ENCODE results near the gene PHB1.
"Not testable (repeated sequence)": the region's sequence is repeated elsewhere in the genome, so short reads cannot be mapped to it uniquely, and the experiment has no call there.

Gene PHB1

DNA sequence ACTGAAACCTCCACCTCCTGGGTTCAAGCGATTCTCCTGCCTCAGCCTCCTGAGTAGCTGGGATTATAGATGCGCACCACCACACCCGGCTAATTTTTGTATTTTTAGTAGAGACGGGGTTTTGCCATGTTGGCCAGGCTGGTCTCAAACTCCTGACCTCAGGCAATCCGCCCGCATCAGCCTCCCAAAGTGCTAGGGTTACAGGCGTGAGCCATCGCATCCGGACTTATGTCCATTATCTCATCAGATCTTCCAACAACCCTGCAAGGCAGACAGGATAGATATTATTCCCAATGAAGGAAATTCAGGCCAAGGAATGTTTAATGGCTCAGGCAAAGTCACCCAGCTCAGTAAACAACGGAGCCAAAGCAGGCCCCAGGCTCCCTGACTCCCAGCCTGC, 49.6 kb downstream of the PHB1 start:
- not testable (repeated sequence) for H3K9ac ChIP-seq (ENCODE audit: low read depth, low read length); H3K4me1 ChIP-seq (ENCODE audit: control insufficient read depth, insufficient read depth, low read length); H3K27me3 ChIP-seq (ENCODE audit: control insufficient read depth, insufficient read depth, low read length); H3K9me3 ChIP-seq (ENCODE audit: control insufficient read depth, insufficient read depth, low read length); H3K36me3 ChIP-seq (ENCODE audit: control insufficient read depth, insufficient read depth, low read length); H3K4me3 ChIP-seq (ENCODE audit: low read depth, low read length)

DNA sequence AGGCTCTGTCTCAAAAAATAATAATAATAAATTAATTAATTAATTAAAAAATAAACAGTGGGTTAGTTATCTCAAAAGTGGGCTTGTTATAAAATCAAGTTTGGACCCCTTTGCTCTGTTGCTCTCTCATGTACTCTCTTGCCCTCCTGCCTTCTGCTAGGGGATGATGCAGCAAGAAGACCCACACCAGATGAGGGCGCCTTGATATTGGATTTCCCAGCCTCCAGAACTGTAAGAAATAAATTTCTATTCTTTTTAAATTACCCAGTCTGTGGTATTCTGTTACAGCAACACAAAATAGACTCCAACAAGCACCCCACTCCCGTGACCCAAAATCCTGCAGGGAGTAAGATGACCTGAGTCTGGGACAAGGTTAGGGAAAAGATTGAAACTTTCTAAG, 50.6 kb downstream of the PHB1 start:
- Histone ChIP-seq H3K27me3 (ENCODE audit: control insufficient read depth, insufficient read depth, low read length) (no peaks in the 10 kb centered on the region), H3K9ac (ENCODE audit: low read depth, low read length) (no peak overlapping the region), H3K9me3 (ENCODE audit: control insufficient read depth, insufficient read depth, low read length) (no peaks in the 10 kb centered on the region), H3K36me3 (ENCODE audit: control insufficient read depth, insufficient read depth, low read length) (no peaks in the 10 kb centered on the region), H3K4me3 (ENCODE audit: low read depth, low read length) (no peak overlapping the region), H3K4me1 (ENCODE audit: control insufficient read depth, insufficient read depth, low read length) (peaks cover 9% of the 10 kb centered on the region)

DNA sequence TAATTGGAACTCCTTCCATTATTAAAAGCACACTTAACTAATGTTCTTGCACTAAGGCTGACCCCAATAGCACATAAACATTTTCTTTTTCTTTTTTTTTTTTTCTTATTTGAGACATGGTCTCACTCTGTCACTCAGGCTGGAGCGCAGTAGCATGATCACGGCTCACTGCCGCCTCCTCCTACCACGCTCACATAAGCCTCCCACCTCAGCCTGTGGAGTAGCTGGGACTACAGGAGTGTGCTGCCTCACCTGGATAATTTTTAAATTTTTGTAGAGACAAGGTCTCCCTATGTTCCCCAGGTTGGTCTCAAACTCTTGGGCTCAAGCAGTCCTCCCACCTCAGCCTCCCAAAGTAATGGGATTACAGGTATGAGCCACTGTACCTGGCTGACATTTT, 51.4 kb downstream of the PHB1 start:
- Histone ChIP-seq H3K9me3 (ENCODE audit: control insufficient read depth, insufficient read depth, low read length) (no peaks in the 10 kb centered on the region), H3K27me3 (ENCODE audit: control insufficient read depth, insufficient read depth, low read length) (no peaks in the 10 kb centered on the region), H3K4me3 (ENCODE audit: low read depth, low read length) (no peak overlapping the region), H3K9ac (ENCODE audit: low read depth, low read length) (no peak overlapping the region), H3K4me1 (ENCODE audit: control insufficient read depth, insufficient read depth, low read length) (peaks cover 9% of the 10 kb centered on the region), H3K36me3 (ENCODE audit: control insufficient read depth, insufficient read depth, low read length) (no peaks in the 10 kb centered on the region)

DNA sequence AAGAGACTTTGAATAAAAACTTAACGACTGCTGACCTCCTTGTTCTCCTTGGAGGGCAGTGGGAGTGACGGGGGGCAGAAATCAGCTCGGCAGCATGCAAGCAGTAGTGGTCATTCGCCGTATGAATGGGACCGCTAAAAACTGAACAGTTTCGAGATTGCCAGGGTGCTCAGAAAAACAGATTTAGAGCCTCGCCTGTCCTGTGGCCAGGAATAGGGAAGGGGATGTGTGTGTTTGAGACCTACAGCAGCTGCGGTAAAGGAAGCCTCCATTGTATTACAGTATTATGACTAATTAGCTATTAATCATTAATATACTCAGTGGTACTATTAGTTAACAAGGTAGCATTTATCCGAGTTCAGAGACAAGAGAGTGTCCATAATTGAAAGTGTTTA, 52.0 kb downstream of the PHB1 start:
- peaks cover 9% of the 10 kb centered on the region for H3K4me1 ChIP-seq (ENCODE audit: control insufficient read depth, insufficient read depth, low read length)
- no peaks in the 10 kb centered on the region for H3K9me3 ChIP-seq (ENCODE audit: control insufficient read depth, insufficient read depth, low read length)
- no peak overlapping the region for H3K9ac ChIP-seq (ENCODE audit: low read depth, low read length)
- H3K27me3 ChIP-seq (ENCODE audit: control insufficient read depth, insufficient read depth, low read length): no peaks in the 10 kb centered on the region
- peak overlapping the region; percentile 76 for H3K4me3 ChIP-seq (ENCODE audit: low read depth, low read length)
- H3K36me3 ChIP-seq (ENCODE audit: control insufficient read depth, insufficient read depth, low read length): no peaks in the 10 kb centered on the region

DNA sequence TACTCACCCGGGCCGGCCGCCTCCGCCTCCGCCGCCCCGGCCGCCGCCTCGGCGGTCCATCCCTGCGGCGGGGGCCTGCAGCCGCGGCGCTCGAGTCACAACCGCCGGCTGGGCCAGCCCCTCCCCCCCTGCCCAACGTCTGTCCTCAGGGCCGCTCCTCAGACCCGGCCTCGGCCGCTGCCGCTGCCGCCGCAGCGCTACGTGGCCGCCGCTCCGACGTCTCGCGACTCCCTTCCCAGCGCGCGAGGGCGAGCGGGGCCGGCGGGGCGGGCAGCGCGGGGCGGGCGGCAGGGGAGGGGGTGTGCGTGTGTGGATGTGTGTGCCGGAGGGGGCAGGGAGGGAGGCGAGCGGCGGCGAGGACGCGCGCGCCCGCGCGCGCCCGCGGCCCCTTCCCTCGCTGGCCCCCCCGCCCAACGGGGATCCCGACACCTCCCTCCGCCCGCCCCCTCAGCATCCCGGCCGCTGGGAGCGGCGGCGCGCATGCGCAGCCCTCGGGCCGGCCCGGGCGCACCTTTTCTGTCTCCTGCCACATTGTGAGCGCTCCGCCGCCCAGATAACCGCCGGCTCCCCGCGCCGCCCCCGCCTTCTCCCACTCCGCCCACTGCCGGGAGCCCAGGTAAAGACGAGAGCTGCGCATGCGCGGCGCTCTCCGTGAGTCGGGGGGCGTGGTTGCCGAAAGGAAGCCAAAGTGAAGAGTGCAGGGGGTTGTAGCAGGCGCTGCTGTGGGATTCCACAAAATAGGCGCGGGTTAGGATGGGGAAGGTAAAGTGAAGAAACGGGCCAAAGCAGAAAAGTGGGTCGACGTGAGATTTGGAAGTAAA, 52.6 kb downstream of the PHB1 start, which contains the start of gene ZNF652:
Gene ZNF652 (minus strand): TSS at position 349 of the 821 bp plus-strand sequence. CDS start 44,525 bp downstream, outside the sequence.
- Histone ChIP-seq H3K4me3 (ENCODE audit: low read depth, low read length) (peak within 1 kb of the TSS; percentile 76), H3K9me3 (ENCODE audit: control insufficient read depth, insufficient read depth, low read length) (no peaks in the 10 kb centered on the region), H3K4me1 (ENCODE audit: control insufficient read depth, insufficient read depth, low read length) (peaks cover 9% of the 10 kb centered on the region), H3K9ac (ENCODE audit: low read depth, low read length) (peak within 1 kb of the TSS; percentile 82), H3K36me3 (ENCODE audit: control insufficient read depth, insufficient read depth, low read length) (no peaks in the 10 kb centered on the region), H3K27me3 (ENCODE audit: control insufficient read depth, insufficient read depth, low read length) (no peaks in the 10 kb centered on the region)

DNA sequence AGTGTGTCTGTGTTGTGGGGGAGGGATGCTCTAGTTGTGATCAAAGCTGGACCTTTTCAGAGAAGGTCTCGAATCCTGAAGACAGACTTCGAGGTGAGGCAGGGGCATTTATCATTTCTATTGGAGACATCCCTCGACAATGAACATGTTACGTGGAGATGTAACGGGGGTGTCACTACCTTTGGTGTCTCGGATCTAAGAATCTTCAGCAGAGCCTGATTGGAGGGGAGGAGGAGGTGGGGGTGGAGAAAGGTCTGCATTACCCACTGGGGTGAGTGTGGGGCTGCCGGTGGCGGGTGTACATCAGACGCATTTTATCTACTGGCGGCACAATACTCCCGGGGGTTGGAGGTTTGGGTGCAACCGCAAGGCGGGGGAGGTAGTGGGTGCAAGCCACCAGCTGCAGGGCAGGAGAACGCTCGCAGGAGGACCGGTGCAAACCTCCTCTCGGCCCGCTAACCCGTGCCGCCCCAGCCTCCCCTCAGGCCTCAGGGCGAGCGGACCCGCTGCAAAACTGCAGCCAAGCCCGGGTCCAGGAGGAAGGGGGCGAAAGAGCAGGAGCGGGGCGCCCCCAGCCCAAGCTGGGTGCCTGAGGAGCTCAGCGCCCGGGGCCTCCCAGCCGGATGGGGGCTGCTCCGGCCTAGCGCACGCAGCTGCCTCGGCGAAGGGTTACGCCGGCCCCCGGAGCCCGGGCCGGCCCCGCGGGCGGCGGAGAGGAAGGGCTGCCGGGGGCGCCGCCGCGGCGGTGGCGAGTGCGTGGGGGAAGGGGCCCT, 53.4 kb downstream of the PHB1 start:
- Histone ChIP-seq H3K4me3 (ENCODE audit: low read depth, low read length) (peak overlapping the region; percentile 58), H3K9me3 (ENCODE audit: control insufficient read depth, insufficient read depth, low read length) (no peaks in the 10 kb centered on the region), H3K4me1 (ENCODE audit: control insufficient read depth, insufficient read depth, low read length) (peaks cover 9% of the 10 kb centered on the region), H3K27me3 (ENCODE audit: control insufficient read depth, insufficient read depth, low read length) (no peaks in the 10 kb centered on the region), H3K9ac (ENCODE audit: low read depth, low read length) (peak overlapping the region; percentile 82), H3K36me3 (ENCODE audit: control insufficient read depth, insufficient read depth, low read length) (no peaks in the 10 kb centered on the region)

DNA sequence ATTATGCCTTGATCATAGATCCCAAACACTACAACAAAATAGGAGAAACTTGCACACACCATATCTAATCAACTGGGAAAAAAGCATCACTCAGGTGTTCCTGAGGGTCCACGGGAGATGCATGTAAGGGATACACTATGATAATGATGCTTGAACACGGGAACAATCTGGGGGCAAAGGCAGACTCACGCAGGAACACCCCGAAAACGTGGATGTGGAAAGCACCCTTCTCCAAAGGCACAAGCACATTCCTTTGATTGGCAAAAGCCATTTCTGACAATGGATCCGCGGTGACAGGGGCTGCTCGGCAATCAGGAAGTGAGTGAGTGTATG, 53.9 kb downstream of the PHB1 start:
- no peaks in the 10 kb centered on the region for H3K27me3 ChIP-seq (ENCODE audit: control insufficient read depth, insufficient read depth, low read length)

DNA sequence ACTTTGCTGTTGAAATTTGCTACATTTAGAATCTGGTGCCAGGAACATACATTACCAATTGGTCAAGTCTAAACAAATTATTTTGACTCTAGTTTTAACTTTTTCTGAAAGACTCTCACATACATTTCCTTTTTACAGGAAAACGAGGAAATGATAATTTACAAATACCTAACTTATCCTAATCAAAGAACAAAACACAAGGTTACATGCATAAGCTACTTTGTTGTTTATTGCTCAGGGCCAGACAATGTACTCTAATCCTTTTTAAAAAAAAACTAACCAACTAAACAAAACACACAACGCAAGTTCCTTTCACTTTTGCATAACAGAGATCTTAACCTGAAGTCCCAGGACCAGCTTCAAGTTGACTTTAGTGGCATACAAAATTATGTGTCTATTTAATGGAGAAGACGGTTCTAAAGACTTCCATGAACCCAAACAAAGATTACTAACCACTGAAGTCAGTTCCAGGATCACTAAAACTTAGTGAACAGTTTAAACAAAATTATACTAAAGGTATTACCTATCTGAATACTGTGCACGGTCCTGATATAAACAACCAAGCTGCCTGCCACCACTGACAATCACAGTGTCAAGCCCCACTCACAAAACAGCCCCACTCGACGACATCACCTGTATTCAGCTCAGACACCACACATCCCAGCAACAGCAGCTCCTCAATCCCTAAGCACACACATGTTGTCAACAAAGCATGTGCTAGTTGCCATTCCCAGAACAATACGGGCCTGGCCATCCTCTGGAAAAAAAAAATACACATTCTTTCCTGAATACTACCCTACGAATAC, 54.5 kb downstream of the PHB1 start:
- H3K4me3 ChIP-seq (ENCODE audit: low read depth, low read length): peak overlapping the region; percentile 58
- peaks cover 9% of the 10 kb centered on the region for H3K4me1 ChIP-seq (ENCODE audit: control insufficient read depth, insufficient read depth, low read length)
- no peaks in the 10 kb centered on the region for H3K36me3 ChIP-seq (ENCODE audit: control insufficient read depth, insufficient read depth, low read length)
- H3K9me3 ChIP-seq (ENCODE audit: control insufficient read depth, insufficient read depth, low read length): no peaks in the 10 kb centered on the region
- no peaks in the 10 kb centered on the region for H3K27me3 ChIP-seq (ENCODE audit: control insufficient read depth, insufficient read depth, low read length)
- H3K9ac ChIP-seq (ENCODE audit: low read depth, low read length): no peak overlapping the region

More for the DNA sequence above, 53.9 kb downstream of the PHB1 start:
- Histone ChIP-seq H3K4me3 (ENCODE audit: low read depth, low read length) (peak overlapping the region; percentile 58), H3K4me1 (ENCODE audit: control insufficient read depth, insufficient read depth, low read length) (peaks cover 9% of the 10 kb centered on the region), H3K36me3 (ENCODE audit: control insufficient read depth, insufficient read depth, low read length) (no peaks in the 10 kb centered on the region), H3K9me3 (ENCODE audit: control insufficient read depth, insufficient read depth, low read length) (no peaks in the 10 kb centered on the region), H3K9ac (ENCODE audit: low read depth, low read length) (no peak overlapping the region)

DNA sequence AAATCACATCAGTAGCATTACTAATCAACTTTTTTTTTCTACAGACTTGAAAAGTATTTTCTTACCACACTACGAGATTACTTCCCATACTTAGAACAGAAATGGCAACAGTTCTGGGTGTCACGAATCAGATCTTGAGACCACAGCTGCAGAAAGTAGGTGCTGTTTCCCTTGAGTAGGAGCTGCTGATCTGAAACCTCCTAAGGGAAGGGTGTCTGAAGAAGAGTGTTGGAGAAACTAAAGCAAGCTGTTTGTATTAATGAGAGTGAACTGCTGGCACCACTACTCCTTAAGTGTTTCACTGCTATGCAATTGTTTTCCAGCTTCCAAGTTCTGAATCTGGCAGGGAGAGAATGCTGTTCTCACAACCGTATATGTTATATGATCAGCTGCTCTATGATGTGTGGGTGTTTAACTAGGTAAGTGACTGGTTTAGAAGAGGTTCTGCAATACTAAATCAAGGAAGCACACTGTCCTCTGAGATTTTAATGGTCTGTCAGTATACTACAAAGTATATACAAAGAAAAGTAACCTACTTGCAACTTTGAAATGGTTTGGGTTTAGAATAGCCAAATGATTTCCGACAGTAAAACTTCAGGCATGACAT, 55.9 kb downstream of the PHB1 start:
- no peak overlapping the region for H3K9ac ChIP-seq (ENCODE audit: low read depth, low read length)
- no peak overlapping the region for H3K4me3 ChIP-seq (ENCODE audit: low read depth, low read length)
- no peaks in the 10 kb centered on the region for H3K27me3 ChIP-seq (ENCODE audit: control insufficient read depth, insufficient read depth, low read length)

DNA sequence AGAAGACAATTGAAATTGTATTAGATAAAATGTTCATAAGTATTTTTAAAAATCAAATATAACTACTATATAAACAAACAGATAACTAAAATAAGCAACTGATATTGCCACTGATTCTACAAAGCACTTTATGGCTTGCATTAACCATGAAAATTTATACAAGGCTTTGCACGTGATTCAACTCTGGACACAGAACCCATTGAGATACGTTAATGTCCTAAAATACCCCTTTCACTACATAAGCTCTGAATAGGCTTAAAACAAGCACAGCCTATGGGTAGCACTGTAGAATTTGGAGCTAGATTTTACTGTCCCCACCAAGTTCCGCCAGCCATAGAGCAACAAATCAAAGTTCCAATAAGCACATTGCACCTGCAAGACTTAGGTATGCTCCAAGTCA, 57.2 kb downstream of the PHB1 start:
- Histone ChIP-seq H3K9ac (ENCODE audit: low read depth, low read length) (no peak overlapping the region), H3K4me3 (ENCODE audit: low read depth, low read length) (no peak overlapping the region), H3K27me3 (ENCODE audit: control insufficient read depth, insufficient read depth, low read length) (no peaks in the 10 kb centered on the region), H3K36me3 (ENCODE audit: control insufficient read depth, insufficient read depth, low read length) (no peaks in the 10 kb centered on the region), H3K4me1 (ENCODE audit: control insufficient read depth, insufficient read depth, low read length) (peaks cover 9% of the 10 kb centered on the region), H3K9me3 (ENCODE audit: control insufficient read depth, insufficient read depth, low read length) (no peaks in the 10 kb centered on the region)

More for the DNA sequence above, 55.9 kb downstream of the PHB1 start:
- Histone ChIP-seq H3K36me3 (ENCODE audit: control insufficient read depth, insufficient read depth, low read length) (no peaks in the 10 kb centered on the region), H3K4me1 (ENCODE audit: control insufficient read depth, insufficient read depth, low read length) (peaks cover 9% of the 10 kb centered on the region), H3K9me3 (ENCODE audit: control insufficient read depth, insufficient read depth, low read length) (no peaks in the 10 kb centered on the region)

DNA sequence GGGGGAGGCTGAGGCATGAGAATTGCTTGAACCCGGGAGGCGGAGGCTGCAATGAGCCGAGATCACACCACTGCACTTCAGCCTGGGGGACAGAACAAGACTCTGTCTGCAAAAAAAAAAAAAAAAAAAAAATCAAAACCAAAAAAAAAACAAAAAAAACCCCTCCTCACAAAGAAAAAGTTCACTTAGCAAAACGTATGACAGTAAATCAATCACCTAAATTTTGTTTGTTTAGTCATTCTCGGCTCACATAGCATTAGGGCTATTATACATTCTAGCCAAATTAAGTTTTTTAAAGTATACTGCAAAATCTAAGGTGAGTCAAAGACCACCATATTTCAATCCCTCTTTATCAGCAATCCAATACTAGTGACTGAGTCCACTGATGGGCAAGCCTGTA, 58.4 kb downstream of the PHB1 start:
- H3K4me1 ChIP-seq (ENCODE audit: control insufficient read depth, insufficient read depth, low read length): peaks cover 9% of the 10 kb centered on the region
- H3K9me3 ChIP-seq (ENCODE audit: control insufficient read depth, insufficient read depth, low read length): no peaks in the 10 kb centered on the region
- no peaks in the 10 kb centered on the region for H3K36me3 ChIP-seq (ENCODE audit: control insufficient read depth, insufficient read depth, low read length)
- H3K27me3 ChIP-seq (ENCODE audit: control insufficient read depth, insufficient read depth, low read length): no peaks in the 10 kb centered on the region
- no peak overlapping the region for H3K9ac ChIP-seq (ENCODE audit: low read depth, low read length)
- H3K4me3 ChIP-seq (ENCODE audit: low read depth, low read length): no peak overlapping the region
